Measurements from ENCODE around the gene MAP3K19. TPM values are rescaled to one million over a fixed set of nuclear protein-coding genes. Genes with fewer than 3 reads are reported as not detected.

MAP3K19 gene
- total and polyA plus RNA-seq, 2 of the 8 experiments (the other 6 are each of a cell fraction or from before 2014, with no cell fraction given): not detected

DNA sequence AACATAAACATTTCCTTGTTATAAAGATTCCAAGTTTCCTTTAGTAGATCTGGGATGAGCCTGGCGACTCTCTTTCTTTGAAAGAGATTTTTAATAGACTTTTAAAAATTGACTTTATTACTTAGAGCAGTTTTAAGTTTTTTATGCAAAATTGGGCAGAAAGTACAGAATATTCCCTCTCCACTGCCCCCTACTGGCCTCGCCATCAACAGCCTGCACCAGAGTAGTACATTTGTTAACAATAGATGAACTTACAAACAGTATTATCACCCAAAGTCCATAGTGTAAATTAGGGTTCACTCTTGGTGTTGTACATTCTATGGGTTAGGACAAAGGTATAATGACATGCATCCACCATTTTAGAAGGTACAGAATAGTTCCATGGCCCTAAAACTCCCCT lies 3.9 kb downstream of the MAP3K19 start (continued):
- TF ChIP-seq EZH2 (IDR thresholded peaks at IDR 0.05; ENCODE audit: low read depth, low read length, severe bottlenecking) (no peak), POLR2AphosphoS5 (IDR thresholded peaks at IDR 0.05; ENCODE audit: low read depth, low read length) (no peak), E2F6 (IDR thresholded peaks at IDR 0.05) (no peak), EGR1 (IDR thresholded peaks at IDR 0.05; ENCODE audit: borderline replicate concordance, low read depth, low read length) (no peak), SIX5 (IDR thresholded peaks at IDR 0.05; ENCODE audit: low read depth, low read length) (no peak), BCL11A (IDR thresholded peaks at IDR 0.05; ENCODE audit: low read depth in 2 of 2, low read length in 2 of 2) (no peak), JUND (IDR thresholded peaks at IDR 0.05; ENCODE audit: low read length) (no peak)

All from H1 (cell line).